Measurements from ENCODE around the gene DENND10. TPM values are rescaled to one million over a fixed set of nuclear protein-coding genes. Genes with fewer than 3 reads are reported as not detected.
"Not testable (repeated sequence)": the region's sequence is repeated elsewhere in the genome, so short reads cannot be mapped to it uniquely, and the experiment has no call there.

Gene DENND10
- total and polyA plus RNA-seq, 2 experiments from 2014 or later: 41.9 to 73.3 TPM

DNA sequence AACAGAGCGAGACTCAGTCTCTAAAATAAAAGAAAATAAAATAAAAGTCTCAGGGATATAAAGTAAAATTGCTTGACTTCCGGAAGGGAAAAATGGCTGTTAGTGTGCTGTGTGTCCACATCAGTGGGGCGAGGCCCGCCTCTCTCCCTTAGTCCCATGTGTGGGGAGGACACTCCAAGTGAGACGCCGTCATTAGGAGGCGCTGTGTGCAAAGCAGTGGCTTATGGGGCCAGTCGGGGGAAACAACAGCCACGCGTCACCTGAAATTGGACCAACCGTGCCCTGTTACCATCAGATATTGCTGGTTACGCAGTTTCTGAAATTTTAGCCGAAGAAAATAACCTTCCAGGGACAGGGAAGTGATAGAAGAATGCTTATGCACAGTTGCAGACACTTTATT is 45.8 kb downstream of the DENND10 start:
- no peak overlapping the region for H3K4me3 ChIP-seq
- no peaks in the 10 kb centered on the region for H3K27me3 ChIP-seq
- no peak for DNase-seq (ENCODE audit: low read depth in 1 of 2, low spot score in 1 of 2)
- no peak overlapping the region for H3K27ac ChIP-seq
- no peaks in the 10 kb centered on the region for H3K9me3 ChIP-seq (ENCODE audit: low read depth)
- H3K36me3 ChIP-seq: peaks cover 21% of the 10 kb centered on the region
- TF ChIP-seq, protein P1, sequence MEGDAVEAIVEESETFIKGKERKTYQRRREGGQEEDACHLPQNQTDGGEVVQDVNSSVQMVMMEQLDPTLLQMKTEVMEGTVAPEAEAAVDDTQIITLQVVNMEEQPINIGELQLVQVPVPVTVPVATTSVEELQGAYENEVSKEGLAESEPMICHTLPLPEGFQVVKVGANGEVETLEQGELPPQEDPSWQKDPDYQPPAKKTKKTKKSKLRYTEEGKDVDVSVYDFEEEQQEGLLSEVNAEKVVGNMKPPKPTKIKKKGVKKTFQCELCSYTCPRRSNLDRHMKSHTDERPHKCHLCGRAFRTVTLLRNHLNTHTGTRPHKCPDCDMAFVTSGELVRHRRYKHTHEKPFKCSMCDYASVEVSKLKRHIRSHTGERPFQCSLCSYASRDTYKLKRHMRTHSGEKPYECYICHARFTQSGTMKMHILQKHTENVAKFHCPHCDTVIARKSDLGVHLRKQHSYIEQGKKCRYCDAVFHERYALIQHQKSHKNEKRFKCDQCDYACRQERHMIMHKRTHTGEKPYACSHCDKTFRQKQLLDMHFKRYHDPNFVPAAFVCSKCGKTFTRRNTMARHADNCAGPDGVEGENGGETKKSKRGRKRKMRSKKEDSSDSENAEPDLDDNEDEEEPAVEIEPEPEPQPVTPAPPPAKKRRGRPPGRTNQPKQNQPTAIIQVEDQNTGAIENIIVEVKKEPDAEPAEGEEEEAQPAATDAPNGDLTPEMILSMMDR (IDR thresholded peaks at IDR 0.05; ENCODE audit: low read depth, low read length): peak; percentile 10
- no peaks in the 10 kb centered on the region for H3K4me1 ChIP-seq (ENCODE audit: low read depth)

- not testable (repeated sequence) for H3K4me1 ChIP-seq (ENCODE audit: low read depth); DNase-seq (ENCODE audit: low read depth in 1 of 2, low spot score in 1 of 2); H3K9me3 ChIP-seq (ENCODE audit: low read depth); H3K27me3 ChIP-seq; H3K4me3 ChIP-seq; H3K27ac ChIP-seq
- peaks cover 33% of the 10 kb centered on the region for H3K36me3 ChIP-seq
These were observed 47.7 kb downstream of the DENND10 start for GRCh38 chr10:119151601-119152000.

DNA sequence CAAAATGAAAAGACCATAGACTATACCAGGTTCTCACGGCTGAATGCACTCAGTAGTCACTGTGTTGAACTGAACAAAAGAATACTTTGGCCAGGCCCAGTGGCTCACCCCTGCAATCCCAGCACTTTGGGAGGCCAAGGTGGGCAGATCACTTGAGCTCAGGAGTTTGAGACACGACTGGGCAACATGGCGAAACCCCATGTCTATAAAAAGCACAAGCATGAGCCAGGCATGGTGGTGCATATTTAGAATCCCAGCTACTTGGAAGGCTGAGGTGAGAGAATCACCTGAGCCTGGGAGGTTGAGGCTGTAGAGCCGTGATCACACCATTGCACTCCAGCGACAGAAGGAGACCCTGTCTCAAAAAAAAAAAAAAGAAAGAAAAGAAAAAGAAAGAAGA is 49.1 kb downstream of the DENND10 start:
- Histone ChIP-seq H3K27ac (no peak overlapping the region), H3K9me3 (ENCODE audit: low read depth) (no peaks in the 10 kb centered on the region), H3K4me1 (ENCODE audit: low read depth) (no peaks in the 10 kb centered on the region), H3K4me3 (no peak overlapping the region), H3K27me3 (no peaks in the 10 kb centered on the region), H3K36me3 (peaks cover 39% of the 10 kb centered on the region)
- TF ChIP-seq, protein P1 (IDR thresholded peaks at IDR 0.05; ENCODE audit: low read depth, low read length): no peak
- DNase-seq (ENCODE audit: low read depth in 1 of 2, low spot score in 1 of 2): no peak

- Histone ChIP-seq H3K9me3 (ENCODE audit: low read depth) (no peaks in the 10 kb centered on the region), H3K4me1 (ENCODE audit: low read depth) (no peaks in the 10 kb centered on the region), H3K36me3 (peaks cover 39% of the 10 kb centered on the region), H3K27me3 (no peaks in the 10 kb centered on the region), H3K4me3 (no peak overlapping the region), H3K27ac (no peak overlapping the region)
- no peak for DNase-seq (ENCODE audit: low read depth in 1 of 2, low spot score in 1 of 2)
- TF ChIP-seq, protein P1 (IDR thresholded peaks at IDR 0.05; ENCODE audit: low read depth, low read length): no peak
These were observed 49.7 kb downstream of the DENND10 start for GRCh38 chr10:119153661-119154060.

DNA sequence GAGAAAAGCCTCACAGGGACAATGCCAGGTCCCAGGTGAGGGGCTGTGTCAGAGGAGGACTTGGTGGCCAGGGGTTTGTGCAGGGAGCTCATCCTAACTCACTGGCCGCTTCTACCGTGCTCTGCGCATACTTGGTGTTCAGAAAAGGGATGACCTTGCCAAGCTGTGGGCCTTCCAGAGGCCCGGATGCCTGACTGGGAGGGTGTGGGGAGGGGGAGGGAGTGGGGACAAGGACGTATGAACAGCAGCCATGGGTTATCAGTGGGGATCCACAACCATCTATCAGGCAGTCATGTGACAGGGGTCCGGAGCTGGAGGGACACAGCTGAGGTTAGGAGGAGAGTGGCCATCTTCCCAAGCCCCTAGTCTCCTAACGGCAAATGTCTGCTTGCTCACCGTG is 55.4 kb downstream of the DENND10 start:
- H3K9me3 ChIP-seq (ENCODE audit: low read depth): no peaks in the 10 kb centered on the region
- DNase-seq (ENCODE audit: low read depth in 1 of 2, low spot score in 1 of 2): no peak
- peaks cover 6% of the 10 kb centered on the region for H3K4me1 ChIP-seq (ENCODE audit: low read depth)
- TF ChIP-seq, protein P1 (IDR thresholded peaks at IDR 0.05; ENCODE audit: low read depth, low read length): no peak
- peaks cover 39% of the 10 kb centered on the region for H3K36me3 ChIP-seq
- H3K27me3 ChIP-seq: no peaks in the 10 kb centered on the region
- H3K27ac ChIP-seq: no peak overlapping the region
- no peak overlapping the region for H3K4me3 ChIP-seq

- Histone ChIP-seq H3K9me3 (ENCODE audit: low read depth) (no peaks in the 10 kb centered on the region), H3K4me3 (no peak overlapping the region), H3K27me3 (no peaks in the 10 kb centered on the region), H3K36me3 (peaks cover 17% of the 10 kb centered on the region), H3K4me1 (ENCODE audit: low read depth) (peaks cover 18% of the 10 kb centered on the region), H3K27ac (peak overlapping the region; percentile 40)
- TF ChIP-seq, protein P1 (IDR thresholded peaks at IDR 0.05; ENCODE audit: low read depth, low read length): peak; percentile 14
- peak in 1 of 2 donors; percentile 26 for DNase-seq (ENCODE audit: low read depth in 1 of 2, low spot score in 1 of 2)
These were observed 58.0 kb downstream of the DENND10 start for GRCh38 chr10:119161680-119162451.
